ENCODE measurements around the gene OLFM1.

- TF ChIP-seq NR1H2 (CRISPR knock-in tag; IDR thresholded peaks at IDR 0.05) (no peak), ZNF263 (CRISPR knock-in tag; IDR thresholded peaks at IDR 0.05; ENCODE audit: borderline replicate concordance) (no peak), MAFK (IDR thresholded peaks at IDR 0.05; ENCODE audit: low read length) (no peak), ARID3A (IDR thresholded peaks at IDR 0.05; ENCODE audit: borderline replicate concordance, low read depth, low read length) (no peak), HDAC6 (IDR thresholded peaks at IDR 0.05; ENCODE audit: low read depth, low read length) (no peak), MXI1 (IDR thresholded peaks at IDR 0.05; ENCODE audit: low read depth, low read length) (no peak), BRF1 (IDR thresholded peaks at IDR 0.05; ENCODE audit: borderline replicate concordance, extremely low read depth, insufficient read length) (no peak), ZNF274 (IDR thresholded peaks at IDR 0.05; ENCODE audit: borderline replicate concordance, low read depth, low read length) (no peak), ZKSCAN8 (CRISPR knock-in tag; IDR thresholded peaks at IDR 0.05) (no peak), POLR2AphosphoS5 (IDR thresholded peaks at IDR 0.05; ENCODE audit: control insufficient read depth, insufficient read depth, low read depth, low read length) (no peak), CTCF (IDR thresholded peaks at IDR 0.05 in 2 of 3, conservative IDR thresholded peaks at IDR 0.05 in 1 of 3; ENCODE audit: insufficient read depth in 2 of 3, low read depth in 1 of 3, low read length in 3 of 3) (no peak), CEBPZ (IDR thresholded peaks at IDR 0.05; ENCODE audit: borderline replicate concordance, low read depth, low read length) (no peak), RNF2 (IDR thresholded peaks at IDR 0.05) (no peak)
Measured at GRCh38 chr9:135146241-135146640, 58.8 kb downstream of the OLFM1 start.

Data from K562 (cell line).